ENCODE measurements around the gene SLC4A5. TPM values are rescaled to one million over a fixed set of nuclear protein-coding genes. Genes with fewer than 3 reads are reported as not detected.

Gene SLC4A5
- total RNA-seq, 1 donor = 0.36 TPM

GRCh38 chr2:74178211-74179062 lies 164.8 kb downstream of the SLC4A5 start, which contains the start of gene MOB1A:
Gene MOB1A, minus strand, starts transcription at chr2:74178879. Its CDS starts 205 bp downstream, at chr2:74178674.
- H3K4me3 ChIP-seq (ENCODE audit: insufficient read depth, low read length) = peak within 1 kb of the TSS; percentile 91
- peak within 1 kb of the TSS; percentile 81 for H3K4me2 ChIP-seq (ENCODE audit: insufficient read depth, low read length)
- H3K27ac ChIP-seq (ENCODE audit: low read depth, low read length) = peak within 1 kb of the TSS; percentile 80
- H3K9me3 ChIP-seq (ENCODE audit: low read depth, low read length) = no peaks in the 10 kb centered on the region
- peak within 1 kb of the TSS; percentile 85 for H2AFZ ChIP-seq (ENCODE audit: low read length)
- no peaks in the 10 kb centered on the region for H3K27me3 ChIP-seq (ENCODE audit: insufficient read depth, low read length)
- H3K4me1 ChIP-seq (ENCODE audit: insufficient read depth, low read length) = peaks cover 11% of the 10 kb centered on the region
- H4K20me1 ChIP-seq (ENCODE audit: insufficient read depth, low read length) = peaks cover 24% of the 10 kb centered on the region
- no peaks in the 10 kb centered on the region for H3K36me3 ChIP-seq (ENCODE audit: insufficient read depth, low read length)
- H3K79me2 ChIP-seq (ENCODE audit: insufficient read depth, low read length) = peaks cover 44% of the 10 kb centered on the region
- TF ChIP-seq, protein P1, sequence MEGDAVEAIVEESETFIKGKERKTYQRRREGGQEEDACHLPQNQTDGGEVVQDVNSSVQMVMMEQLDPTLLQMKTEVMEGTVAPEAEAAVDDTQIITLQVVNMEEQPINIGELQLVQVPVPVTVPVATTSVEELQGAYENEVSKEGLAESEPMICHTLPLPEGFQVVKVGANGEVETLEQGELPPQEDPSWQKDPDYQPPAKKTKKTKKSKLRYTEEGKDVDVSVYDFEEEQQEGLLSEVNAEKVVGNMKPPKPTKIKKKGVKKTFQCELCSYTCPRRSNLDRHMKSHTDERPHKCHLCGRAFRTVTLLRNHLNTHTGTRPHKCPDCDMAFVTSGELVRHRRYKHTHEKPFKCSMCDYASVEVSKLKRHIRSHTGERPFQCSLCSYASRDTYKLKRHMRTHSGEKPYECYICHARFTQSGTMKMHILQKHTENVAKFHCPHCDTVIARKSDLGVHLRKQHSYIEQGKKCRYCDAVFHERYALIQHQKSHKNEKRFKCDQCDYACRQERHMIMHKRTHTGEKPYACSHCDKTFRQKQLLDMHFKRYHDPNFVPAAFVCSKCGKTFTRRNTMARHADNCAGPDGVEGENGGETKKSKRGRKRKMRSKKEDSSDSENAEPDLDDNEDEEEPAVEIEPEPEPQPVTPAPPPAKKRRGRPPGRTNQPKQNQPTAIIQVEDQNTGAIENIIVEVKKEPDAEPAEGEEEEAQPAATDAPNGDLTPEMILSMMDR (IDR thresholded peaks at IDR 0.05; ENCODE audit: extremely low read depth, low read depth, low read length) = no peak
- DNase-seq (ENCODE audit: insufficient read length, low spot score, missing footprints) = peak; percentile 98

DNA sequence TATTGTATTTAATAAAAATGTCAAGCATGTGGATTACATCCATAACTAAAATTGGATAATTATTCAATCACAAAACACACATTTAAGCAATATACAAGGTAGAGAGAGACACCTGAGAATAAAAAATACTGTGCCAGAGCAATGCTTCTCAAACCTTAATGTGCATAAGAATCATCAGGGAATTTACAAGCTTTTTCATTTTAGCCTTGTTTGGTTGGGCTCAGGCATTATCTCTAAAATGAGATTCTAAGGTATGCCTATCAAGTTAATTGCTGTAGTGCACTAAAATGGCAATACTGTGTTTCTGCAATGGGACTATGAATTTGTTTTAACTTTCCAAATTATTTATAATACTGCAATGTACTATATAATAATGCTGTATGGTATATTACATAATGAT lies 165.5 kb downstream of the SLC4A5 start:
- peaks cover 51% of the 10 kb centered on the region for H3K79me2 ChIP-seq (ENCODE audit: insufficient read depth, low read length)
- no peak for DNase-seq (ENCODE audit: insufficient read length, low spot score, missing footprints)

GRCh38 chr2:74174909-74175308 lies 168.3 kb downstream of the SLC4A5 start:
- TF ChIP-seq, protein P1 (IDR thresholded peaks at IDR 0.05; ENCODE audit: extremely low read depth, low read depth, low read length) = no peak

More for the DNA sequence above, 165.5 kb downstream of the SLC4A5 start:
- Histone ChIP-seq H3K4me1 (ENCODE audit: insufficient read depth, low read length) (peaks cover 11% of the 10 kb centered on the region), H3K4me3 (ENCODE audit: insufficient read depth, low read length) (peak overlapping the region; percentile 91), H3K4me2 (ENCODE audit: insufficient read depth, low read length) (peak overlapping the region; percentile 81), H3K36me3 (ENCODE audit: insufficient read depth, low read length) (no peaks in the 10 kb centered on the region), H4K20me1 (ENCODE audit: insufficient read depth, low read length) (peaks cover 24% of the 10 kb centered on the region), H3K9me3 (ENCODE audit: low read depth, low read length) (no peaks in the 10 kb centered on the region), H3K27ac (ENCODE audit: low read depth, low read length) (peak overlapping the region; percentile 80), H3K27me3 (ENCODE audit: insufficient read depth, low read length) (no peaks in the 10 kb centered on the region), H2AFZ (ENCODE audit: low read length) (peak overlapping the region; percentile 85)
- TF ChIP-seq, protein P1 (IDR thresholded peaks at IDR 0.05; ENCODE audit: extremely low read depth, low read depth, low read length) = no peak

GRCh38 chr2:74168739-74169138 lies 174.5 kb downstream of the SLC4A5 start:
- no peak for DNase-seq (ENCODE audit: insufficient read length, low spot score, missing footprints)
- Histone ChIP-seq H3K36me3 (ENCODE audit: insufficient read depth, low read length) (peaks cover 79% of the 10 kb centered on the region), H3K79me2 (ENCODE audit: insufficient read depth, low read length) (peaks cover 55% of the 10 kb centered on the region)

More at GRCh38 chr2:74174909-74175308, 168.3 kb downstream of the SLC4A5 start:
- peaks cover 24% of the 10 kb centered on the region for H4K20me1 ChIP-seq (ENCODE audit: insufficient read depth, low read length)
- peaks cover 11% of the 10 kb centered on the region for H3K4me1 ChIP-seq (ENCODE audit: insufficient read depth, low read length)
- no peaks in the 10 kb centered on the region for H3K9me3 ChIP-seq (ENCODE audit: low read depth, low read length)
- no peak for DNase-seq (ENCODE audit: insufficient read length, low spot score, missing footprints)
- H2AFZ ChIP-seq (ENCODE audit: low read length) = no peak overlapping the region
- H3K27me3 ChIP-seq (ENCODE audit: insufficient read depth, low read length) = no peaks in the 10 kb centered on the region
- peaks cover 71% of the 10 kb centered on the region for H3K79me2 ChIP-seq (ENCODE audit: insufficient read depth, low read length)
- H3K4me2 ChIP-seq (ENCODE audit: insufficient read depth, low read length) = no peak overlapping the region
- no peak overlapping the region for H3K4me3 ChIP-seq (ENCODE audit: insufficient read depth, low read length)
- H3K27ac ChIP-seq (ENCODE audit: low read depth, low read length) = no peak overlapping the region
- peaks cover 22% of the 10 kb centered on the region for H3K36me3 ChIP-seq (ENCODE audit: insufficient read depth, low read length)

More at GRCh38 chr2:74168739-74169138, 174.5 kb downstream of the SLC4A5 start:
- H3K9me3 ChIP-seq (ENCODE audit: low read depth, low read length) = no peaks in the 10 kb centered on the region
- H3K4me1 ChIP-seq (ENCODE audit: insufficient read depth, low read length) = no peaks in the 10 kb centered on the region
- peaks cover 3% of the 10 kb centered on the region for H4K20me1 ChIP-seq (ENCODE audit: insufficient read depth, low read length)
- no peak overlapping the region for H3K4me2 ChIP-seq (ENCODE audit: insufficient read depth, low read length)
- TF ChIP-seq, protein P1 (IDR thresholded peaks at IDR 0.05; ENCODE audit: extremely low read depth, low read depth, low read length) = no peak
- H2AFZ ChIP-seq (ENCODE audit: low read length) = no peak overlapping the region
- H3K27ac ChIP-seq (ENCODE audit: low read depth, low read length) = no peak overlapping the region
- H3K4me3 ChIP-seq (ENCODE audit: insufficient read depth, low read length) = no peak overlapping the region
- H3K27me3 ChIP-seq (ENCODE audit: insufficient read depth, low read length) = no peaks in the 10 kb centered on the region

All from osteoblast (primary cell).